ENCODE data around the gene CACNA1C.

CACNA1C gene

DNA sequence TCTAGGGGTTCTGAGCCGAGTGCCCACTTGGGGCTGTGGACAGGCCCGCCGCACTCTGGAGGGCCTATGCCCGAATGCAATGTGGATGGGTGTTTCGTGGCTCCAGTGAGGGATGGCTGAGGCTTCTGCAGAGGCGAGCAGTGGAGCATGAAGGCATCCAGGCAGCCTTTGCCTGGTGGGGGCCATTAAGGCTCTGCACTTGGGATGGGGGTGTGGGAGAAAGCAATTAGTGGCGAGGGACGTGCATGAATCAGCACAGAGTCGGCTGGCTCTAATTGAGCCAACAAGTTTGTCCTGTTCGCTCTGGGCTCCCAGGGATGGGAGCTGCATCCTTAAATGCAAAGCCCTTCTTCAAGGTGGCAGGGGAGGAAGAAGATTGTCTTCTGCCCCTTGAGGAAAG lies 395.1 kb downstream of the CACNA1C start:
- Histone ChIP-seq H3K9me3 (ENCODE audit: severe bottlenecking) (no peaks in the 10 kb centered on the region), H3K4me1 (ENCODE audit: insufficient read depth, poor library complexity, severe bottlenecking) (no peaks in the 10 kb centered on the region), H3K4me3 (ENCODE audit: severe bottlenecking) (no peak overlapping the region), H3K27me3 (ENCODE audit: insufficient read depth, poor library complexity, severe bottlenecking) (peaks cover 20% of the 10 kb centered on the region), H3K27ac (ENCODE audit: poor library complexity, severe bottlenecking) (no peak overlapping the region), H3K36me3 (ENCODE audit: low read depth) (no peaks in the 10 kb centered on the region)
- no peak for DNase-seq (ENCODE audit: low spot score)
- TF ChIP-seq, protein P1, sequence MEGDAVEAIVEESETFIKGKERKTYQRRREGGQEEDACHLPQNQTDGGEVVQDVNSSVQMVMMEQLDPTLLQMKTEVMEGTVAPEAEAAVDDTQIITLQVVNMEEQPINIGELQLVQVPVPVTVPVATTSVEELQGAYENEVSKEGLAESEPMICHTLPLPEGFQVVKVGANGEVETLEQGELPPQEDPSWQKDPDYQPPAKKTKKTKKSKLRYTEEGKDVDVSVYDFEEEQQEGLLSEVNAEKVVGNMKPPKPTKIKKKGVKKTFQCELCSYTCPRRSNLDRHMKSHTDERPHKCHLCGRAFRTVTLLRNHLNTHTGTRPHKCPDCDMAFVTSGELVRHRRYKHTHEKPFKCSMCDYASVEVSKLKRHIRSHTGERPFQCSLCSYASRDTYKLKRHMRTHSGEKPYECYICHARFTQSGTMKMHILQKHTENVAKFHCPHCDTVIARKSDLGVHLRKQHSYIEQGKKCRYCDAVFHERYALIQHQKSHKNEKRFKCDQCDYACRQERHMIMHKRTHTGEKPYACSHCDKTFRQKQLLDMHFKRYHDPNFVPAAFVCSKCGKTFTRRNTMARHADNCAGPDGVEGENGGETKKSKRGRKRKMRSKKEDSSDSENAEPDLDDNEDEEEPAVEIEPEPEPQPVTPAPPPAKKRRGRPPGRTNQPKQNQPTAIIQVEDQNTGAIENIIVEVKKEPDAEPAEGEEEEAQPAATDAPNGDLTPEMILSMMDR (IDR thresholded peaks at IDR 0.05; ENCODE audit: poor library complexity, severe bottlenecking): no peak
- ATAC-seq (ENCODE audit: low read depth): no peak

DNA sequence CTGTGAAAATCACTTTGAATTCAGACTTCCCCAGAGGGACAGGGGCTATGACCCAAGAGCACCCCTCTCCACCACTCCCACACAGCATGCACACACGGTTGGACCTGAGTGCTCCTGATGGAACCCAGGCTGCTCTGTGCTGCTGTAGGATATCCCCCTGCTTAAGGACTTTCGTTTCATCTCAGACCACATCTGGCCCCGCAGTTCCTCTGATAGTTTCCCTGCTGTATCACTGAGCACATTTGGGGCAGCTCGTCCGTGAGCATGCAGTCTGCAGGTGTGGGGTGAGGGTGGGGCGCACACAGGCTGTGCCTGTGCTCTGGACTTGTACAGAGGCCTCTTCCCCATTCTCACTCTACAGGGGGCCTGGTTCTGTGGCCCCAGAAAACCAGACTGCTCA lies 396.8 kb downstream of the CACNA1C start:
- H3K27me3 ChIP-seq (ENCODE audit: insufficient read depth, poor library complexity, severe bottlenecking): peaks cover 12% of the 10 kb centered on the region
- no peak overlapping the region for H3K27ac ChIP-seq (ENCODE audit: poor library complexity, severe bottlenecking)
- H3K36me3 ChIP-seq (ENCODE audit: low read depth): no peaks in the 10 kb centered on the region

DNA sequence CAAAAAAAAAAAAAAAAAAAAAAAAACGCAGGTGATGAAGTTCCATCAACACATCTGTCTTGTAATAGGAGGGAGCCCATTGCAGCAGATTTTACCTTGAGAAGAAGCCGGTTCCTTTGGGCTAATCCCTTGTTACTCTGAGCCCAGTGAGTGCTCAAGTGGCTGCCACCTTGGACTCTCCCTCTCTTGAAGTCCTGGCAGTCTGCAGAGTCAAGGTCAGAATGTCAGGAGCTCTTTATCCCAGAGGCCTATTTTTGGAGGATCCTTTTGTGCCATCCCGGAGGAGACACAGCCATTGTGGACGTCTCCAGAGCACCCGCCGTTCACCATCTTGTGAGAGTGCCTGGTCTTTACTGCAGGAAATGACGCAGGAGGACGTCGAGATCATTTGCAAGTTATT lies 397.8 kb downstream of the CACNA1C start:
- Histone ChIP-seq H3K27ac (ENCODE audit: poor library complexity, severe bottlenecking) (no peak overlapping the region), H3K27me3 (ENCODE audit: insufficient read depth, poor library complexity, severe bottlenecking) (peaks cover 14% of the 10 kb centered on the region), H3K4me1 (ENCODE audit: insufficient read depth, poor library complexity, severe bottlenecking) (no peaks in the 10 kb centered on the region), H3K36me3 (ENCODE audit: low read depth) (no peaks in the 10 kb centered on the region), H3K4me3 (ENCODE audit: severe bottlenecking) (no peak overlapping the region), H3K9me3 (ENCODE audit: severe bottlenecking) (no peaks in the 10 kb centered on the region)
- TF ChIP-seq, protein P1 (IDR thresholded peaks at IDR 0.05; ENCODE audit: poor library complexity, severe bottlenecking): no peak
- no peak for ATAC-seq (ENCODE audit: low read depth)
- DNase-seq (ENCODE audit: low spot score): no peak

More for the DNA sequence above, 396.8 kb downstream of the CACNA1C start:
- no peak for DNase-seq (ENCODE audit: low spot score)
- Histone ChIP-seq H3K9me3 (ENCODE audit: severe bottlenecking) (no peaks in the 10 kb centered on the region), H3K4me3 (ENCODE audit: severe bottlenecking) (no peak overlapping the region), H3K4me1 (ENCODE audit: insufficient read depth, poor library complexity, severe bottlenecking) (no peaks in the 10 kb centered on the region)
- no peak for ATAC-seq (ENCODE audit: low read depth)
- TF ChIP-seq, protein P1 (IDR thresholded peaks at IDR 0.05; ENCODE audit: poor library complexity, severe bottlenecking): no peak

DNA sequence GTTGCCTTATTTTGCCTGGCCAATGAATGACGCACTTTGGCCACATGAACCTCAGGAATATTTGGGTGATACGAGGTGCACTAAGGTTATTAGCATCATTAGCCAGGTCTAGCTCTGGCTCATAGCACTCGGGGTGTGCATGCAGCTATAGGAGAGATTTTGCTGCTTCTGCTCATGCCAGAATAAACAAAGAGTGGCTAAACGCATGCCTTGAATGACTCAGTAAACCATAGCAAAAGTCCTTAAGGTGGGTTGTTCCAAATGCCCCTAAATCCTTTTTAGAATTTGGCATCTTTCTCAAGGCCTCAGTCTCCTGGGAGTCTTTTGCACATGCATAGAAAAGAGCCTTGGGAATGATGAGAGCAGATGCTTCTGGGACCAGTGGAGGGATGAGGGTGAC lies 398.2 kb downstream of the CACNA1C start:
- TF ChIP-seq, protein P1 (IDR thresholded peaks at IDR 0.05; ENCODE audit: poor library complexity, severe bottlenecking): no peak
- no peaks in the 10 kb centered on the region for H3K4me1 ChIP-seq (ENCODE audit: insufficient read depth, poor library complexity, severe bottlenecking)

DNA sequence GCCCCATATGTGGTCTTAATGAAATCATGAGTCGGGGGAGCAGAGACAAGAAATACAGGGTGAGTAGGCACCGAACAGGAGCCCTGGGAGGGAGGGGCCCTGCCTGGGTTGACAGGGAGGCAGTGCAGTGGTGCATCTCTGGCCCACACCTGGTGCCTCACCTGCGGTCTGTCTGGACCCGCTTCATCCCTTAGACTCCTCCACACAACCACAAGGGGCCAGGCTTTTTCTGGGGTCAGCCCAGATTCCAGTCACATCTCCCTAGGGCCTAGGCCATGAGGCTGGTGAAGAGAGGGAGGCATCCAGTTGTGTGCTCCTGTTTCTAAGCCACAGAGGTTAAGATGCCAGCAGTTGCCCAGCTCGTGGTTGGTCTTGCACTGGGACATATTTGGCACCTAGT lies 398.7 kb downstream of the CACNA1C start:
- TF ChIP-seq, protein P1 (IDR thresholded peaks at IDR 0.05; ENCODE audit: poor library complexity, severe bottlenecking): no peak
- H3K9me3 ChIP-seq (ENCODE audit: severe bottlenecking): no peaks in the 10 kb centered on the region
- no peak for ATAC-seq (ENCODE audit: low read depth)
- no peaks in the 10 kb centered on the region for H3K4me1 ChIP-seq (ENCODE audit: insufficient read depth, poor library complexity, severe bottlenecking)
- no peaks in the 10 kb centered on the region for H3K36me3 ChIP-seq (ENCODE audit: low read depth)
- H3K27me3 ChIP-seq (ENCODE audit: insufficient read depth, poor library complexity, severe bottlenecking): peaks cover 16% of the 10 kb centered on the region
- no peak overlapping the region for H3K4me3 ChIP-seq (ENCODE audit: severe bottlenecking)
- H3K27ac ChIP-seq (ENCODE audit: poor library complexity, severe bottlenecking): no peak overlapping the region
- no peak for DNase-seq (ENCODE audit: low spot score)

More for the DNA sequence above, 398.2 kb downstream of the CACNA1C start:
- DNase-seq (ENCODE audit: low spot score) (no peak), ATAC-seq (ENCODE audit: low read depth) (no peak)
- Histone ChIP-seq H3K36me3 (ENCODE audit: low read depth) (no peaks in the 10 kb centered on the region), H3K4me3 (ENCODE audit: severe bottlenecking) (no peak overlapping the region), H3K27ac (ENCODE audit: poor library complexity, severe bottlenecking) (no peak overlapping the region), H3K27me3 (ENCODE audit: insufficient read depth, poor library complexity, severe bottlenecking) (peaks cover 14% of the 10 kb centered on the region), H3K9me3 (ENCODE audit: severe bottlenecking) (no peaks in the 10 kb centered on the region)

All from RWPE2 (cell line).